SK-N-SH (cell line): ENCODE measurements around the gene SMCHD1. TPM values are rescaled to one million over a fixed set of nuclear protein-coding genes. Genes with fewer than 3 reads are reported as not detected.
"Not testable (repeated sequence)": the region's sequence is repeated elsewhere in the genome, so short reads cannot be mapped to it uniquely, and the experiment has no call there.

Experiments used
- CTCF ChIA-PET: fragments of 300-600, 350-600 bp; formaldehyde crosslinking; extraction: SDS; loops from one replicate; lab custom pipeline; 2021; lab: Yijun Ruan, JAX
- POLR2A ChIA-PET: fragments of 350-600 bp; sonication (Branson Sonifier 250); formaldehyde crosslinking; extraction: SDS; loops from one replicate; lab custom pipeline; 2020; ENCODE audit warnings: antibody characterized with exemption, inconsistent platforms; lab: Yijun Ruan, JAX
- DNase-seq: peaks from one replicate; pipeline ENCODE4 v3.0.0; 2012
- H2AFZ ChIP-seq: fragments of 200-600 bp; sonication (generic); 2 replicates; pipeline ENCODE4 v1.8.1; 2016; ENCODE audit warnings: antibody characterized with exemption, mild to moderate bottlenecking, low read depth
- H3F3A ChIP-seq: fragments of 200-600 bp; sonication (generic); replicated peaks from 2 replicates; pipeline ENCODE3; 2016; ENCODE audit warnings: antibody characterized with exemption, mild to moderate bottlenecking; ENCODE audit not compliant: insufficient read depth
- H3K27ac ChIP-seq, 2 experiments: fragments of 200-500 bp in 1 of 2; fragments of 200-600 bp in 1 of 2; sonication (Bioruptor generic) in 1 of 2; sonication (generic), shearing (Covaris generic) in 1 of 2; 2 replicates each; pipeline versions ENCODE4 v1.5.1 to v1.6.1; 2014 to 2016; ENCODE audit warnings: low read depth in 2 of 2, inconsistent platforms in 1 of 2, low read length in 1 of 2, mild to moderate bottlenecking in 1 of 2, mixed read lengths in 1 of 2
- H3K27me3 ChIP-seq: fragments of 200-600 bp; sonication (generic), shearing (Covaris generic); 2 replicates; pipeline ENCODE4 v1.6.1; 2016; ENCODE audit warnings: mixed run types; ENCODE audit not compliant: insufficient read depth
- H3K36me3 ChIP-seq, 2 experiments: fragments of 200-500 bp in 1 of 2; fragments of 200-600 bp in 1 of 2; sonication (Bioruptor generic) in 1 of 2; sonication (generic) in 1 of 2; replicated peaks in 1 of 2; 2 replicates each; pipeline versions ENCODE3 to v1.5.1; 2014 to 2016; ENCODE audit warnings: low read length in 1 of 2, mild to moderate bottlenecking in 1 of 2; ENCODE audit not compliant: insufficient read depth in 2 of 2, control insufficient read depth in 1 of 2
- H3K4me1 ChIP-seq, 2 experiments: fragments of 200-500 bp in 1 of 2; fragments of 200-600 bp in 1 of 2; sonication (Bioruptor generic) in 1 of 2; sonication (generic), shearing (Covaris generic) in 1 of 2; 2 replicates each; pipeline versions ENCODE4 v1.5.1 to v1.6.1; 2014 to 2016; ENCODE audit warnings: low read depth in 1 of 2, low read length in 1 of 2, mixed run types in 1 of 2; ENCODE audit not compliant: insufficient read depth in 2 of 2, control insufficient read depth in 1 of 2
- H3K4me2 ChIP-seq: fragments of 200-600 bp; sonication (generic), shearing (Covaris generic); 2 replicates; pipeline ENCODE4 v1.6.1; 2017; ENCODE audit warnings: mixed run types
- H3K4me3 ChIP-seq, 2 experiments: fragments of 200-500 bp in 1 of 2; fragments of 200-600 bp in 1 of 2; sonication (Bioruptor generic) in 1 of 2; sonication (generic), shearing (Covaris generic) in 1 of 2; 2 replicates each; pipeline versions ENCODE4 v1.5.1 to v1.8.1; 2014 to 2016; ENCODE audit warnings: low read depth in 2 of 2, inconsistent platforms in 1 of 2, low read length in 1 of 2, mild to moderate bottlenecking in 1 of 2, mixed read lengths in 1 of 2, moderate library complexity in 1 of 2
- H3K79me2 ChIP-seq: fragments of 200-600 bp; sonication (generic); 2 replicates; pipeline ENCODE4 v1.8.1; 2017; ENCODE audit warnings: mild to moderate bottlenecking; ENCODE audit not compliant: insufficient read depth
- H3K9ac ChIP-seq: fragments of 200-600 bp; sonication (generic); 2 replicates; pipeline ENCODE4 v1.6.1; 2017; ENCODE audit warnings: mixed run types
- H3K9me2 ChIP-seq: fragments of 200-600 bp; sonication (generic); 2 replicates; pipeline ENCODE4 v1.6.1; 2017; ENCODE audit warnings: mixed run types
- H3K9me3 ChIP-seq: fragments of 200-600 bp; sonication (generic); 2 replicates; pipeline ENCODE4 v1.6.1; 2017; ENCODE audit warnings: mixed run types, mild to moderate bottlenecking, moderate library complexity
- H4K20me1 ChIP-seq: fragments of 200-600 bp; sonication (generic); 2 replicates; pipeline ENCODE4 v1.6.1; 2017; ENCODE audit warnings: mild to moderate bottlenecking, mixed run types; ENCODE audit not compliant: insufficient read depth
- CHD2 ChIP-seq: fragments of 150-350 bp; IDR thresholded peaks from 2 replicates; pipeline ENCODE4 v1.6.1; 2018; ENCODE audit warnings: low read length; ENCODE audit not compliant: partially characterized antibody
- ELF1 ChIP-seq: IDR thresholded peaks from 2 replicates; pipeline ENCODE4 v1.4.0; 2012
- FOSL2 ChIP-seq: IDR thresholded peaks from 2 replicates; pipeline ENCODE4 v1.4.0; 2012; ENCODE audit warnings: low read depth, mild to moderate bottlenecking, moderate library complexity, borderline replicate concordance
- FOXM1 ChIP-seq: IDR thresholded peaks from 2 replicates; pipeline ENCODE4 v1.4.0; 2012; ENCODE audit warnings: low read depth, mild to moderate bottlenecking
- GABPA ChIP-seq: IDR thresholded peaks from 2 replicates; pipeline ENCODE4 v1.4.0; 2012; ENCODE audit warnings: low read depth, mild to moderate bottlenecking
- JUND ChIP-seq: IDR thresholded peaks from 2 replicates; pipeline ENCODE4 v1.4.0; 2012
- MXI1 ChIP-seq: IDR thresholded peaks from 2 replicates; pipeline ENCODE4 v1.6.1; 2012; ENCODE audit warnings: mild to moderate bottlenecking, low read depth, low read length, improper control_type of control experiment
- POLR2AphosphoS5 ChIP-seq: IDR thresholded peaks from 2 replicates; pipeline ENCODE4 v1.6.1; 2012; ENCODE audit warnings: low read depth, low read length
- RAD21 ChIP-seq: IDR thresholded peaks from 2 replicates; pipeline ENCODE4 v1.6.1; 2012; ENCODE audit warnings: mild to moderate bottlenecking, low read length
- RCOR1 ChIP-seq: fragments of 150-350 bp; IDR thresholded peaks from 2 replicates; pipeline ENCODE4 v1.6.1; 2017; ENCODE audit warnings: antibody characterized with exemption, low read length
- RFX5 ChIP-seq: IDR thresholded peaks from 2 replicates; pipeline ENCODE4 v1.6.1; 2012; ENCODE audit warnings: mild to moderate bottlenecking, improper control_type of control experiment, low read length
- SMC3 ChIP-seq: IDR thresholded peaks from 2 replicates; pipeline ENCODE4 v1.6.1; 2012; ENCODE audit warnings: low read depth, low read length, improper control_type of control experiment
- TEAD4 ChIP-seq: IDR thresholded peaks from 2 replicates; pipeline ENCODE4 v1.4.0; 2012; ENCODE audit warnings: mild to moderate bottlenecking, borderline replicate concordance; ENCODE audit not compliant: insufficient read depth
- YY1 ChIP-seq: IDR thresholded peaks from 2 replicates; pipeline ENCODE4 v1.4.0; 2012; ENCODE audit warnings: low read depth, mild to moderate bottlenecking
- WGBS: methylation state at CpG from one replicate; pipeline ENCODE4 v1.1.6; 2017; ENCODE audit warnings: low lambda C conversion rate; 5-methylcytosine and 5-hydroxymethylcytosine counted together
- polyA plus RNA-seq, 3 experiments: library from polyadenylated mRNA; depleted of rRNA; stranded (reverse); fragments of >200 nt; gene quantifications; 2 replicates each; pipeline ENCODE4 v1.2.3, GENCODE V29; 2012
- TF ChIP-seq, protein P1 (sequence below): fragments of 150-350 bp; IDR thresholded peaks from 2 replicates; pipeline ENCODE4 v1.6.1; 2017; ENCODE audit warnings: antibody characterized with exemption, low read length, low read depth, borderline replicate concordance
- TF ChIP-seq, protein P2 (sequence below): IDR thresholded peaks from 2 replicates; pipeline ENCODE4 v1.4.0; 2012; ENCODE audit warnings: low read depth, borderline replicate concordance

The SMCHD1 gene
- polyA plus RNA-seq, 1 of the 3 experiments (the other 2 are of a cell fraction): 8.9 TPM

DNA sequence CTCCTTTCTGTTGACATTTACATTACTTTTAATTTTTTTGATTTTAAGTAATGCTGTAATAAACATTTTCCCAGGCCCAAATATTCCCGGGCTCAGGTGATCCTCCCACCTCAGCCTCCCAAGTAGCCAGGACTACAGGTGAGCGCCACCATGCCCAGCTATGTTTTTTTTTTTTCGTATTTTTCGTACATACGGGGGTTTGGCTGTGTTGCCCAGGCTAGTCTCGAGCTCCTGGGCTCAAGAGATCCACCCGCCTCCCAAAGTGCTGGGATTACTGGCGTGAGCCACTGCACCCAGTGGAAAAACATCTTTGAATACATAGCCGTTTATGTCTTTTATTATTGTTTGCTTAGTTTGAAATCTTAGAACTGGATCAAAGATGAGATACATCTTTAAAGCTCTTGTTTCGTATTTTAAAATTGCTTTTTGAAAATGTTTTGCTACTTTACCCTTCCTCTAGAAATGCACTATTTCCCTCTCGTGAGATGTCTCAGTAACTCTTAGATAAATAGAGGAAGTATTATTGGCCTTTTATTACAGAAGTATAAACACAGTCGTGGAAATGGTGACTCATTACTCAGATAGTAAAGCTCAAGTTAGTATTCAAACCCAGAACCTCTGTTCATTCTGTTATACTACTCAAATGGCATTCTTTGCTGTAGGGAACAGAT is 2.4 kb downstream of the SMCHD1 start:
- Histone ChIP-seq H3K4me1 (peaks cover 0 to 6% of the 10 kb centered on the region in 2 experiments; a peak in 3 of 4 replicates), H3K9ac (peak overlapping the region; percentile 92; the same call in 1 of the 2 replicates), H3K9me2 (no peaks in the 10 kb centered on the region), H3K36me3 (peaks cover 0 to 4% of the 10 kb centered on the region in 2 experiments), H4K20me1 (peaks cover 46% of the 10 kb centered on the region), H3K4me2 (peak overlapping the region; percentile 82), H2AFZ (no peak overlapping the region), H3K79me2 (peaks cover 70% of the 10 kb centered on the region), H3K27ac (peak overlapping the region in 1 of 2 experiments; percentile 93; a peak in 2 of 4 replicates), H3K4me3 (peak overlapping the region; percentile 79 to 95; a peak in 3 of 4 replicates), H3K9me3 (no peaks in the 10 kb centered on the region), H3K27me3 (no peaks in the 10 kb centered on the region), H3F3A (no peaks in the 10 kb centered on the region)
- no peak for DNase-seq
- TF ChIP-seq FOSL2 (peak; percentile 55), SMC3 (no peak), JUND (peak; percentile 49)
- 51% methylated on average over 12 of the region's 12 CpGs for WGBS
- POLR2A ChIA-PET: no interaction called here
- CTCF ChIA-PET: interaction anchor here (0.7 kb wide), 1 partner anchor 463 kb away, joined by 3 read pairs; no protein-coding TSS in a partner anchor

DNA sequence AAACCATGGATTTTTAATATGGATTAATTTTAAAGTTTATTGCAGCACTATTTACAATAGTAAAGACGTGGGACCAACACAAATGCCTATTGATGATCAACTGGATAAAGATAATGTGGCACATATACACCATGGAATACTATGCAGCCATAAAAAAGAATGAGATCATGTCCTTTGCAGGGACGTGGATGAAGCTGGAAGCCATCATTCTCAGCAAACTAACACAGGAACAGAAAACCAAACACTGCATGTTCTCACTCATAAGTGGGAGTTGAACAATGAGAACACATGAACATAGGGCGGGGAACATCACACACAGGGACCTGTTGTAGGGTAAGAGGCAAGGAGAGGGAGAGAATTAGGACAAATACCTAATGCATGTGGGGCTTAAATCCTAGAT is 5.3 kb downstream of the SMCHD1 start:
- H2AFZ ChIP-seq, H3K9me3 ChIP-seq, H3K27me3 ChIP-seq, H3K27ac ChIP-seq, H3K4me3 ChIP-seq, H3K9me2 ChIP-seq, H3K9ac ChIP-seq, CTCF ChIA-PET, POLR2A ChIA-PET, H3K4me2 ChIP-seq, H3K4me1 ChIP-seq, DNase-seq, H3F3A ChIP-seq: not testable (repeated sequence)
- Histone ChIP-seq H3K79me2 (peaks cover 98% of the 10 kb centered on the region), H3K36me3 (peaks cover 0 to 13% of the 10 kb centered on the region in 2 experiments), H4K20me1 (peaks cover 71% of the 10 kb centered on the region)
- 96% methylated on average over 3 of the region's 3 CpGs for WGBS

DNA sequence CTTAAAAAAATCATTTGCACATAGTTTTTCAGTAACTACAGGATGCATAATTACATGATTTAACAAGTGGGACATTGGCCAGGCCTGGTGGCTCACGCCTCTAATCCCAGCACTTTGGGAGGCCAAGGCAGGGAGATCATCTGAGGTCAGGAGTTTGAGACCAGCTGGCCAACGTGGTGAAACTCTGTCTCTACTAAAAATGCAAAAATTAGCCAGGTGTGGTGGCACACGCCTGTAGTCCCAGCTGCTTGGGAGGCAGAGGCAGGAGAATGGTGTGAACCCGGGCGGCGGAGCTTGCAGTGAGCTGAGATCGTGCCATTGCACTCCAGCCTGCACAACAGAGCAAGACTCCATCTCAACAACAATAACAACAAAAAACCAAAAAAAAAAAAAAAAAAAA is 6.8 kb downstream of the SMCHD1 start:
- H3K9ac ChIP-seq, H3F3A ChIP-seq, DNase-seq, H3K4me3 ChIP-seq, H2AFZ ChIP-seq, CTCF ChIA-PET, H3K4me2 ChIP-seq, H3K9me3 ChIP-seq, H3K27ac ChIP-seq, POLR2A ChIA-PET, H3K4me1 ChIP-seq, H3K27me3 ChIP-seq, H3K9me2 ChIP-seq: not testable (repeated sequence)
- 87% methylated on average over 7 of the region's 7 CpGs for WGBS
- Histone ChIP-seq H3K79me2 (peaks cover 98% of the 10 kb centered on the region), H4K20me1 (peaks cover 74% of the 10 kb centered on the region), H3K36me3 (peaks cover 7 to 26% of the 10 kb centered on the region in 2 experiments)

DNA sequence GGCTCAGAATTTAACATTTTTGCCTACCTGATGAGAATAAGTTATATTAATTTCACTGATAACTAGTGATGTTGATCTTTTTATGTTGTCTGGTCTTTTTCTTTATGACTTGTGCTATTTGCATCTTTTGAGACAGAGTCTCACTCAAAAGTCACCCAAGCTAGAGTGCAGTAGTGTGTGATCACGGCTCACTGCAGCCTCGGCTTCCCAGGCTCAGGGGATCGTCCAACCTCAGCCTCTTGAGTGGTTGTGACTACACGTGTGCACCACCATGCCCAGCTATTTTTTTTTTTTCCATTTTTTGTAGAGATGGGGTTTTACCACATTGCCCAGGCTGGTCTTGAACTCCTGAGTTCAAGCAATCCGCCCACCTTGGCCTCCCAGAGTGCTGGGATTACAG is 7.5 kb downstream of the SMCHD1 start:
- H3K4me2 ChIP-seq: no peak overlapping the region
- H3K27me3 ChIP-seq: no peaks in the 10 kb centered on the region
- peaks cover 8% of the 10 kb centered on the region for H3F3A ChIP-seq
- H2AFZ ChIP-seq: no peak overlapping the region
- no peak overlapping the region for H3K27ac ChIP-seq
- H3K9me3 ChIP-seq: no peaks in the 10 kb centered on the region
- H3K36me3 ChIP-seq: peaks cover 11 to 32% of the 10 kb centered on the region in 2 experiments
- ChIA-PET CTCF (no interaction called here), POLR2A (no interaction called here)
- H3K79me2 ChIP-seq: peaks cover 96% of the 10 kb centered on the region
- no peak overlapping the region for H3K9ac ChIP-seq
- WGBS: 94% methylated on average over 5 of the region's 5 CpGs
- H3K9me2 ChIP-seq: no peaks in the 10 kb centered on the region; the same call in 1 of the 2 replicates
- DNase-seq: no peak
- H4K20me1 ChIP-seq: peaks cover 67% of the 10 kb centered on the region
- H3K4me3 ChIP-seq: no peak overlapping the region
- peaks cover 1 to 5% of the 10 kb centered on the region in 2 experiments; a peak in 2 of 4 replicates for H3K4me1 ChIP-seq
- TF ChIP-seq MXI1: no peak
- no peak for TF ChIP-seq RCOR1
- TF ChIP-seq ELF1: no peak
- no peak for TF ChIP-seq YY1
- no peak for TF ChIP-seq JUND
- no peak for TF ChIP-seq FOXM1
- no peak for TF ChIP-seq CHD2
- TF ChIP-seq TEAD4: no peak
- no peak for TF ChIP-seq GABPA
- TF ChIP-seq RFX5: no peak
- no peak for TF ChIP-seq POLR2AphosphoS5
- TF ChIP-seq, protein P1, sequence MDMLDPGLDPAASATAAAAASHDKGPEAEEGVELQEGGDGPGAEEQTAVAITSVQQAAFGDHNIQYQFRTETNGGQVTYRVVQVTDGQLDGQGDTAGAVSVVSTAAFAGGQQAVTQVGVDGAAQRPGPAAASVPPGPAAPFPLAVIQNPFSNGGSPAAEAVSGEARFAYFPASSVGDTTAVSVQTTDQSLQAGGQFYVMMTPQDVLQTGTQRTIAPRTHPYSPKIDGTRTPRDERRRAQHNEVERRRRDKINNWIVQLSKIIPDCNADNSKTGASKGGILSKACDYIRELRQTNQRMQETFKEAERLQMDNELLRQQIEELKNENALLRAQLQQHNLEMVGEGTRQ: no peak
- TF ChIP-seq RAD21: no peak
- TF ChIP-seq, protein P2, sequence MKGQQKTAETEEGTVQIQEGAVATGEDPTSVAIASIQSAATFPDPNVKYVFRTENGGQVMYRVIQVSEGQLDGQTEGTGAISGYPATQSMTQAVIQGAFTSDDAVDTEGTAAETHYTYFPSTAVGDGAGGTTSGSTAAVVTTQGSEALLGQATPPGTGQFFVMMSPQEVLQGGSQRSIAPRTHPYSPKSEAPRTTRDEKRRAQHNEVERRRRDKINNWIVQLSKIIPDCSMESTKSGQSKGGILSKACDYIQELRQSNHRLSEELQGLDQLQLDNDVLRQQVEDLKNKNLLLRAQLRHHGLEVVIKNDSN: no peak
